Measurements from ENCODE around the gene ZNF775.

ZNF775 gene

GRCh38 chr7:150402671-150403321 lies 23.7 kb downstream of the ZNF775 start:
- no peak for DNase-seq (ENCODE audit: low spot score)
- in situ Hi-C loops (cut with MboI; ENCODE audit: low sequenced_read_pairs, unreplicated experiment), result no loop called here
- TF ChIP-seq CTCF (IDR thresholded peaks at IDR 0.05; ENCODE audit: borderline replicate concordance, control extremely low read depth, extremely low read depth, insufficient read depth, missing control alignments), result no peak

- no peak for DNase-seq (ENCODE audit: low spot score)
- no peak for TF ChIP-seq CTCF (IDR thresholded peaks at IDR 0.05; ENCODE audit: borderline replicate concordance, control extremely low read depth, extremely low read depth, insufficient read depth, missing control alignments)
- in situ Hi-C loops (cut with MboI; ENCODE audit: low sequenced_read_pairs, unreplicated experiment), result no loop called here
These were observed 24.4 kb downstream of the ZNF775 start for GRCh38 chr7:150403376-150404171.

GRCh38 chr7:150404172-150404804 lies 25.2 kb downstream of the ZNF775 start:
- DNase-seq (ENCODE audit: low spot score), result no peak
- in situ Hi-C loops (cut with MboI; ENCODE audit: low sequenced_read_pairs, unreplicated experiment), result no loop called here
- TF ChIP-seq CTCF (IDR thresholded peaks at IDR 0.05; ENCODE audit: borderline replicate concordance, control extremely low read depth, extremely low read depth, insufficient read depth, missing control alignments), result no peak

- peak; percentile 92 for DNase-seq (ENCODE audit: low spot score)
- in situ Hi-C loops (cut with MboI; ENCODE audit: low sequenced_read_pairs, unreplicated experiment), result no loop called here
These were observed 25.9 kb downstream of the ZNF775 start for GRCh38 chr7:150404805-150405583.

GRCh38 chr7:150405584-150406311 lies 26.6 kb downstream of the ZNF775 start:
- no peak for TF ChIP-seq CTCF (IDR thresholded peaks at IDR 0.05; ENCODE audit: borderline replicate concordance, control extremely low read depth, extremely low read depth, insufficient read depth, missing control alignments)
- DNase-seq (ENCODE audit: low spot score), result peak; percentile 61
- in situ Hi-C loops (cut with MboI; ENCODE audit: low sequenced_read_pairs, unreplicated experiment), result no loop called here

More at GRCh38 chr7:150404805-150405583, 25.9 kb downstream of the ZNF775 start:
- peak; percentile 55 for TF ChIP-seq CTCF (IDR thresholded peaks at IDR 0.05; ENCODE audit: borderline replicate concordance, control extremely low read depth, extremely low read depth, insufficient read depth, missing control alignments)

- no peak for TF ChIP-seq CTCF (IDR thresholded peaks at IDR 0.05; ENCODE audit: borderline replicate concordance, control extremely low read depth, extremely low read depth, insufficient read depth, missing control alignments)
- in situ Hi-C loops (cut with MboI; ENCODE audit: low sequenced_read_pairs, unreplicated experiment), result no loop called here
- no peak for DNase-seq (ENCODE audit: low spot score)
These were observed 27.1 kb downstream of the ZNF775 start for GRCh38 chr7:150406312-150406566.

All from GM13976 (cell line).